Duodenal mucosa (tissue), 2 donors: Measurements from ENCODE around the gene MAPK14.

Experiments
- H3K27ac ChIP-seq: one replicate; pipeline ENCODE4 v1.7.0; 2013; ENCODE audit warnings: low read depth, low read length
- H3K27me3 ChIP-seq, 2 donors: one replicate each; pipeline ENCODE4 v1.7.0; 2013; ENCODE audit warnings: low read length in 2 of 2, control low read depth in 1 of 2; ENCODE audit not compliant: insufficient read depth in 2 of 2, control insufficient read depth in 1 of 2
- H3K36me3 ChIP-seq, 2 donors: one replicate each; pipeline ENCODE4 v1.7.0; 2013; ENCODE audit warnings: low read length in 2 of 2, control low read depth in 1 of 2; ENCODE audit not compliant: insufficient read depth in 2 of 2, control insufficient read depth in 1 of 2
- H3K4me1 ChIP-seq, 2 donors: one replicate each; pipeline ENCODE4 v1.7.0; 2013; ENCODE audit warnings: low read length in 2 of 2, control low read depth in 1 of 2; ENCODE audit not compliant: insufficient read depth in 2 of 2, control insufficient read depth in 1 of 2
- H3K4me3 ChIP-seq, 2 donors: one replicate each; pipeline ENCODE4 v1.7.0; 2013; ENCODE audit warnings: low read length in 2 of 2, low read depth in 1 of 2
- H3K9ac ChIP-seq, 2 donors: one replicate each; pipeline ENCODE4 v1.7.0; 2013; ENCODE audit warnings: low read length in 2 of 2, low read depth in 1 of 2
- H3K9me3 ChIP-seq, 2 donors: one replicate each; pipeline ENCODE4 v1.7.0; 2013; ENCODE audit warnings: low read length in 2 of 2, control low read depth in 1 of 2; ENCODE audit not compliant: control insufficient read depth in 1 of 2

The MAPK14 gene

GRCh38 chr6:36033935-36034334, 6.3 kb downstream of the MAPK14 start:
- H3K9ac ChIP-seq = no peak overlapping the region
- no peak overlapping the region for H3K4me3 ChIP-seq
- H3K36me3 ChIP-seq = no peaks in the 10 kb centered on the region
- H3K27me3 ChIP-seq = no peaks in the 10 kb centered on the region
- H3K9me3 ChIP-seq = no peaks in the 10 kb centered on the region
- peaks cover 34 to 45% of the 10 kb centered on the region in 2 donors for H3K4me1 ChIP-seq
- no peak overlapping the region for H3K27ac ChIP-seq

- Histone ChIP-seq H3K36me3 (no peaks in the 10 kb centered on the region), H3K27ac (no peak overlapping the region), H3K9me3 (no peaks in the 10 kb centered on the region), H3K4me3 (no peak overlapping the region), H3K4me1 (peaks cover 34 to 48% of the 10 kb centered on the region in 2 donors), H3K9ac (no peak overlapping the region), H3K27me3 (no peaks in the 10 kb centered on the region)
Observed at GRCh38 chr6:36034441-36034840, 6.8 kb downstream of the MAPK14 start.

- no peaks in the 10 kb centered on the region for H3K9me3 ChIP-seq
- H3K4me3 ChIP-seq = no peak overlapping the region
- no peak overlapping the region for H3K9ac ChIP-seq
- no peaks in the 10 kb centered on the region for H3K27me3 ChIP-seq
- no peak overlapping the region for H3K27ac ChIP-seq
- no peaks in the 10 kb centered on the region for H3K36me3 ChIP-seq
- H3K4me1 ChIP-seq = peaks cover 28 to 44% of the 10 kb centered on the region in 2 donors
Observed at GRCh38 chr6:36035225-36035624, 7.6 kb downstream of the MAPK14 start.

GRCh38 chr6:36038120-36038876, 10.7 kb downstream of the MAPK14 start:
- Histone ChIP-seq H3K27ac (no peak overlapping the region), H3K4me1 (peaks cover 14 to 45% of the 10 kb centered on the region in 2 donors), H3K4me3 (no peak overlapping the region), H3K9me3 (no peaks in the 10 kb centered on the region), H3K27me3 (no peaks in the 10 kb centered on the region), H3K9ac (no peak overlapping the region), H3K36me3 (no peaks in the 10 kb centered on the region)

- H3K4me1 ChIP-seq = peaks cover 14 to 37% of the 10 kb centered on the region in 2 donors
- H3K9ac ChIP-seq = no peak overlapping the region
- H3K27ac ChIP-seq = no peak overlapping the region
- no peaks in the 10 kb centered on the region for H3K36me3 ChIP-seq
- H3K27me3 ChIP-seq = no peaks in the 10 kb centered on the region
- H3K4me3 ChIP-seq = no peak overlapping the region
- no peaks in the 10 kb centered on the region for H3K9me3 ChIP-seq
Observed at GRCh38 chr6:36039112-36039511, 11.5 kb downstream of the MAPK14 start.

GRCh38 chr6:36040958-36041357, 13.3 kb downstream of the MAPK14 start:
- H3K36me3 ChIP-seq = no peaks in the 10 kb centered on the region
- no peak overlapping the region for H3K27ac ChIP-seq
- H3K9ac ChIP-seq = no peak overlapping the region
- no peaks in the 10 kb centered on the region for H3K9me3 ChIP-seq
- H3K27me3 ChIP-seq = no peaks in the 10 kb centered on the region
- H3K4me3 ChIP-seq = no peak overlapping the region
- H3K4me1 ChIP-seq = peaks cover 17 to 39% of the 10 kb centered on the region in 2 donors

- peaks cover 17 to 48% of the 10 kb centered on the region in 2 donors for H3K4me1 ChIP-seq
- no peak overlapping the region for H3K9ac ChIP-seq
- no peaks in the 10 kb centered on the region for H3K36me3 ChIP-seq
- no peaks in the 10 kb centered on the region for H3K27me3 ChIP-seq
- H3K27ac ChIP-seq = no peak overlapping the region
- no peaks in the 10 kb centered on the region for H3K9me3 ChIP-seq
- H3K4me3 ChIP-seq = no peak overlapping the region
Observed at GRCh38 chr6:36042618-36043260, 15.1 kb downstream of the MAPK14 start.

- no peaks in the 10 kb centered on the region for H3K9me3 ChIP-seq
- H3K27ac ChIP-seq = no peak overlapping the region
- H3K4me1 ChIP-seq = peaks cover 21 to 34% of the 10 kb centered on the region in 2 donors
Observed at GRCh38 chr6:36049582-36049981, 22.0 kb downstream of the MAPK14 start.

GRCh38 chr6:36050305-36050704, 22.7 kb downstream of the MAPK14 start:
- Histone ChIP-seq H3K9ac (no peak overlapping the region), H3K4me1 (peaks cover 17 to 28% of the 10 kb centered on the region in 2 donors), H3K4me3 (no peak overlapping the region), H3K27ac (no peak overlapping the region), H3K36me3 (peaks cover 6 to 8% of the 10 kb centered on the region in 2 donors), H3K27me3 (no peaks in the 10 kb centered on the region), H3K9me3 (no peaks in the 10 kb centered on the region)

More at GRCh38 chr6:36049582-36049981, 22.0 kb downstream of the MAPK14 start:
- H3K27me3 ChIP-seq = no peaks in the 10 kb centered on the region
- H3K4me3 ChIP-seq = no peak overlapping the region
- no peak overlapping the region for H3K9ac ChIP-seq
- H3K36me3 ChIP-seq = peaks cover 6 to 8% of the 10 kb centered on the region in 2 donors

GRCh38 chr6:36050947-36051710, 23.5 kb downstream of the MAPK14 start:
- Histone ChIP-seq H3K4me3 (no peak overlapping the region), H3K36me3 (peaks cover 6 to 8% of the 10 kb centered on the region in 2 donors), H3K27me3 (no peaks in the 10 kb centered on the region), H3K27ac (no peak overlapping the region), H3K9ac (no peak overlapping the region), H3K9me3 (no peaks in the 10 kb centered on the region), H3K4me1 (peaks cover 17 to 29% of the 10 kb centered on the region in 2 donors)
